Measurements from ENCODE around the gene PLXNA4.

GRCh38 chr7:132520591-132521280 lies 55.5 kb downstream of the PLXNA4 start:
- TF ChIP-seq POLR2A (IDR thresholded peaks at IDR 0.05) (no peak), CTCF (IDR thresholded peaks at IDR 0.05) (no peak)
